Endothelial cell of hepatic sinusoid (primary cell): ENCODE data around the gene PSME2.

ENCODE experiments used
- in situ Hi-C: cut with HindIII; loops from 2 replicates; pipeline ENCODE4 v1.10.0; 2017; ENCODE audit warnings: low sequenced_read_pairs

Gene PSME2

GRCh38 chr14:24156840-24157239, 10.4 kb upstream of the PSME2 start:
- in situ Hi-C loops: no loop called here

- in situ Hi-C loops: no loop called here
These were observed 8.7 kb upstream of the PSME2 start for GRCh38 chr14:24155100-24155499.

GRCh38 chr14:24151404-24152080, 5.1 kb upstream of the PSME2 start:
- in situ Hi-C loops: no loop called here

- in situ Hi-C loops: no loop called here
These were observed 4.6 kb upstream of the PSME2 start for GRCh38 chr14:24150993-24151392.

- in situ Hi-C loops: no loop called here
These were observed 4.2 kb upstream of the PSME2 start for GRCh38 chr14:24150567-24150966.

- in situ Hi-C loops: no loop called here
These were observed 3.7 kb upstream of the PSME2 start for GRCh38 chr14:24150061-24150460.

GRCh38 chr14:24149302-24149969, 3.0 kb upstream of the PSME2 start:
- in situ Hi-C loops: no loop called here

GRCh38 chr14:24147761-24148428, 1.5 kb upstream of the PSME2 start:
- in situ Hi-C loops: no loop called here

GRCh38 chr14:24146978-24147760, 759 bp upstream of the PSME2 start, which contains the start of gene RNF31:
Gene RNF31, plus strand, starts transcription at chr14:24147498. Its CDS starts 201 bp downstream, at chr14:24147699.
- in situ Hi-C loops: no loop called here

GRCh38 chr14:24145690-24146452, 539 bp downstream of the PSME2 start:
- in situ Hi-C loops: no loop called here

- in situ Hi-C loops: no loop called here
These were observed 1.2 kb downstream of the PSME2 start for GRCh38 chr14:24145219-24145618.

GRCh38 chr14:24144451-24144850, 2.0 kb downstream of the PSME2 start:
- in situ Hi-C loops: no loop called here

- in situ Hi-C loops: no loop called here
These were observed 2.9 kb downstream of the PSME2 start for GRCh38 chr14:24143511-24143910.

- in situ Hi-C loops: no loop called here
These were observed 5.1 kb downstream of the PSME2 start, which contains the start of gene EMC9 for GRCh38 chr14:24141097-24141880. Gene EMC9, minus strand, starts transcription at chr14:24141591. Its CDS starts 287 bp downstream, at chr14:24141304.

- in situ Hi-C loops: no loop called here
These were observed 7.0 kb downstream of the PSME2 start for GRCh38 chr14:24139272-24139934.

- in situ Hi-C loops: no loop called here
These were observed 7.8 kb downstream of the PSME2 start for GRCh38 chr14:24138396-24139271.

GRCh38 chr14:24137529-24138395, 8.6 kb downstream of the PSME2 start:
- in situ Hi-C loops: no loop called here
